Pancreas (tissue), 10 donors: ENCODE measurements around the gene SH2D4B. TPM values are rescaled to one million over a fixed set of nuclear protein-coding genes. Genes with fewer than 3 reads are reported as not detected.

Experiments
- ATAC-seq, 4 donors: fragments of 200-7000 bp; cut with Tn5 transposase; one replicate each; pipeline versions ENCODE4 v1.8.0 to v1.9.1; 2020; ENCODE audit warnings: mild to moderate bottlenecking in 4 of 4, moderate library complexity in 4 of 4
- DNase-seq, 6 donors: peaks; one replicate each; pipeline ENCODE4 v3.0.0-alpha.2; 2020
- FAIRE-seq: peaks from 2 replicates; lab custom pipeline; 2012; peaks lifted over from hg19 to GRCh38; lab: Jason Lieb, UNC
- H3K27ac ChIP-seq, 4 donors: fragments of 200-600 bp; sonication (generic); 1 replicate in 3 of 4; 2 replicates in 1 of 4; pipeline versions ENCODE4 v1.5.0 to v1.8.0; 2020
- H3K27me3 ChIP-seq, 4 donors: fragments of 200-600 bp; one replicate each; pipeline ENCODE4 v1.8.0; 2021
- H3K36me3 ChIP-seq, 3 donors: fragments of 200-600 bp; sonication (generic) in 1 of 3; one replicate each; pipeline versions ENCODE4 v1.5.0 to v1.8.0; 2020 to 2021
- H3K4me1 ChIP-seq, 3 donors: fragments of 200-600 bp; one replicate each; pipeline ENCODE4 v1.8.0; 2021
- H3K4me3 ChIP-seq, 4 donors: fragments of 200-600 bp; sonication (generic) in 2 of 4; one replicate each; pipeline versions ENCODE4 v1.5.0 to v1.8.0; 2020 to 2021
- H3K9me3 ChIP-seq, 4 donors: fragments of 200-600 bp; one replicate each; pipeline ENCODE4 v1.8.0; 2021
- CTCF ChIP-seq, 4 donors: fragments of 200-600 bp; sonication (generic) in 3 of 4; IDR thresholded peaks; one replicate each; pipeline versions ENCODE4 v1.5.0 to v1.8.0; 2021; ENCODE audit warnings: antibody characterized with exemption in 4 of 4
- WGBS, 2 donors: extraction: QIAGEN DNeasy Blood & Tissue Kit; methylation state at CpG; one replicate each; pipeline ENCODE4 v1.1.7; 2013; 5-methylcytosine and 5-hydroxymethylcytosine counted together
- intact Hi-C, 3 donors: fragments of 100-400 bp; cut with DNase I; formaldehyde crosslinking; loops; one replicate each; pipeline versions ENCODE4 v1.11.1 to v1.14.2; 2022
- polyA plus RNA-seq, 2 donors: library from polyadenylated mRNA; stranded (reverse); fragments of 200-250 nt; gene quantifications; one replicate each; pipeline ENCODE4 v1.2.3, GENCODE V29; 2013
- total RNA-seq, 6 donors: library from RNA; stranded (reverse); fragmentation: NEBNext Ultra II Directional in 4 of 6; extraction: Animal tissue kit (Norgen Biotek cat#: 25700) in 4 of 6; gene quantifications; one replicate each; pipeline versions ENCODE4 v1.2.1 to v1.2.4, GENCODE V29; 2021 to 2023
- donor health status: healthy with polysubstance abuse.
- donor health status: DM: no; HTN: no; CAD: no; lungs with moderate emphysema.
- donor health status: DM: no; HTN: no; CAD: no.
- donor health status: control.
- donor health status: control.
- donor health status: Bipolar disorder and iron deficiency.
- donor health status: DM: yes; HTN: yes; CAD: no.
- donor health status: DM: no; HTN: no; CAD: no.
- donor health status: DM: no; HTN: no; CAD: no.
- donor health status: DM: yes; HTN: yes; CAD: no.

Gene SH2D4B
- total and polyA plus RNA-seq, 8 donors: 0.02 TPM; not detected in 7

- intact Hi-C loops: no loop called here
- Histone ChIP-seq H3K36me3 (no peaks in the 10 kb centered on the region), H3K27ac (no peak overlapping the region), H3K4me3 (no peak overlapping the region), H3K9me3 (no peaks in the 10 kb centered on the region), H3K27me3 (no peaks in the 10 kb centered on the region), H3K4me1 (no peaks in the 10 kb centered on the region)
- no peak for FAIRE-seq
- no peak for TF ChIP-seq CTCF (IDR thresholded peaks at IDR 0.05)
- no peak for ATAC-seq
- WGBS, 2 donors: 87% methylated on average over 5 of the region's 5 CpGs
- DNase-seq: no peak
Observed at GRCh38 chr10:80553436-80553835, 15.7 kb downstream of the SH2D4B start.

- Histone ChIP-seq H3K4me3 (no peak overlapping the region), H3K9me3 (no peaks in the 10 kb centered on the region), H3K27ac (no peak overlapping the region), H3K27me3 (no peaks in the 10 kb centered on the region), H3K4me1 (no peaks in the 10 kb centered on the region), H3K36me3 (no peaks in the 10 kb centered on the region)
- intact Hi-C loops: no loop called here
- FAIRE-seq (no peak), DNase-seq (no peak), ATAC-seq (no peak)
- WGBS, 2 donors: 91 to 92% methylated on average over 5 of the region's 5 CpGs
- no peak for TF ChIP-seq CTCF (IDR thresholded peaks at IDR 0.05)
Observed at GRCh38 chr10:80554050-80554449, 16.3 kb downstream of the SH2D4B start.

GRCh38 chr10:80555415-80555814 lies 17.7 kb downstream of the SH2D4B start:
- no peak for ATAC-seq
- H3K9me3 ChIP-seq: no peaks in the 10 kb centered on the region
- WGBS, 2 donors: 52 to 62% methylated on average over 5 of the region's 5 CpGs
- DNase-seq: no peak
- intact Hi-C loops: no loop called here
- no peaks in the 10 kb centered on the region for H3K4me1 ChIP-seq
- TF ChIP-seq CTCF (IDR thresholded peaks at IDR 0.05): no peak
- no peak for FAIRE-seq
- no peak overlapping the region for H3K27ac ChIP-seq
- H3K27me3 ChIP-seq: no peaks in the 10 kb centered on the region
- H3K4me3 ChIP-seq: no peak overlapping the region
- no peaks in the 10 kb centered on the region for H3K36me3 ChIP-seq

- TF ChIP-seq CTCF (IDR thresholded peaks at IDR 0.05): no peak
- Histone ChIP-seq H3K4me1 (no peaks in the 10 kb centered on the region), H3K4me3 (no peak overlapping the region), H3K9me3 (no peaks in the 10 kb centered on the region), H3K27me3 (no peaks in the 10 kb centered on the region), H3K36me3 (no peaks in the 10 kb centered on the region), H3K27ac (no peak overlapping the region)
- no peak for ATAC-seq
- intact Hi-C loops: no loop called here
- no peak for FAIRE-seq
- no peak for DNase-seq
Observed at GRCh38 chr10:80561950-80562349, 24.2 kb downstream of the SH2D4B start.

GRCh38 chr10:80567292-80567691 lies 29.6 kb downstream of the SH2D4B start:
- Histone ChIP-seq H3K9me3 (no peaks in the 10 kb centered on the region), H3K27ac (no peak overlapping the region), H3K4me1 (no peaks in the 10 kb centered on the region), H3K36me3 (no peaks in the 10 kb centered on the region), H3K4me3 (no peak overlapping the region), H3K27me3 (no peaks in the 10 kb centered on the region)
- 58 to 60% methylated on average over 2 of the region's 2 CpGs for WGBS, 2 donors
- no peak for FAIRE-seq
- TF ChIP-seq CTCF (IDR thresholded peaks at IDR 0.05): no peak
- intact Hi-C loops: no loop called here
- DNase-seq: no peak
- ATAC-seq: no peak
